ENCODE results near the gene IQCH.

DNA sequence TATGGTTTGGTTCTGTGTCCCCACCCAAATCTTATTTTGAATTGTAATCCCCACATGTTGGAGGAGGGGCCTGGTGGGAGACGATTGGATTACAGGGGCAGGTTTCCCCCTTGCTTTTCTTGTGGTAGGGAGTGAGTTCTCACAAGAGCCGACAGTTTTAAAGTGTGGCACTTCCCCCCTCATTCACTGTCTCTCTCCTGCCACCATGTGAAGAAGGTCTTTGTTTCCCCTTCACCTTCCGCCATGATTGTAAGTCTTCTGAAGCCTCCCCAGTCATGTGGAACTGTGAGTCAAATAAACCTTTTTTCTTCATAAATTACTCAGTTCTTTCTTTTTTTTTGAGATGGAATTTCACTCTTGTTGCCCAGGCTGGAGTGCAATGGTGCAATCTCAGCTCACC is 124.9 kb downstream of the IQCH start:
- TF ChIP-seq ZNF384 (IDR thresholded peaks at IDR 0.05) (no peak), L3MBTL2 (conservative IDR thresholded peaks at IDR 0.05) (no peak), FOXM1 (IDR thresholded peaks at IDR 0.05; ENCODE audit: borderline replicate concordance) (no peak), TARDBP (IDR thresholded peaks at IDR 0.05) (no peak), FOXA1 (IDR thresholded peaks at IDR 0.05) (no peak), HDGF (IDR thresholded peaks at IDR 0.05; ENCODE audit: borderline replicate concordance) (no peak), FOXK2 (IDR thresholded peaks at IDR 0.05) (no peak), NFRKB (IDR thresholded peaks at IDR 0.05) (no peak)
